ENCODE measurements around the gene PREX1.

DNA sequence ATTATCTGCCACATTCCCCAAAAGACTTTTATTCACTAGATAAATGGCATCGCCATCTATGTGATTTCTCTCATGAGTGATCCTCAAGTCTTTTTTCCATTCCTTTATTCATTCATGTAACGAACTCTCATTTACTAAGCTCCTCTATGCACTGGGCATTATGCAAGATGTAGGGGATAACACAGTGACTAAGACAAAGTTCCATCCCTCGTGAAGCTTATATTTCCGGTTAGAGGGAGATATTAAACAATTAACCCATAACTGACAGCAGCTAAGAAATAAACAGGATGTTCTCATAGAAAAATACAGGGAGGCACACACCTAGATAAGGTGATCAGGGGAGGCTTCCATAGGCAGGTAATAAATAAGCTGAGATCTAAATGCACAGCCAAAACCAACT is 17.2 kb upstream of the PREX1 start:
- TF ChIP-seq TCF7L2 (IDR thresholded peaks at IDR 0.05; ENCODE audit: low read depth, low read length): no peak
- TF ChIP-seq, protein P1, sequence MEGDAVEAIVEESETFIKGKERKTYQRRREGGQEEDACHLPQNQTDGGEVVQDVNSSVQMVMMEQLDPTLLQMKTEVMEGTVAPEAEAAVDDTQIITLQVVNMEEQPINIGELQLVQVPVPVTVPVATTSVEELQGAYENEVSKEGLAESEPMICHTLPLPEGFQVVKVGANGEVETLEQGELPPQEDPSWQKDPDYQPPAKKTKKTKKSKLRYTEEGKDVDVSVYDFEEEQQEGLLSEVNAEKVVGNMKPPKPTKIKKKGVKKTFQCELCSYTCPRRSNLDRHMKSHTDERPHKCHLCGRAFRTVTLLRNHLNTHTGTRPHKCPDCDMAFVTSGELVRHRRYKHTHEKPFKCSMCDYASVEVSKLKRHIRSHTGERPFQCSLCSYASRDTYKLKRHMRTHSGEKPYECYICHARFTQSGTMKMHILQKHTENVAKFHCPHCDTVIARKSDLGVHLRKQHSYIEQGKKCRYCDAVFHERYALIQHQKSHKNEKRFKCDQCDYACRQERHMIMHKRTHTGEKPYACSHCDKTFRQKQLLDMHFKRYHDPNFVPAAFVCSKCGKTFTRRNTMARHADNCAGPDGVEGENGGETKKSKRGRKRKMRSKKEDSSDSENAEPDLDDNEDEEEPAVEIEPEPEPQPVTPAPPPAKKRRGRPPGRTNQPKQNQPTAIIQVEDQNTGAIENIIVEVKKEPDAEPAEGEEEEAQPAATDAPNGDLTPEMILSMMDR (IDR thresholded peaks at IDR 0.05): no peak
- TF ChIP-seq, protein P2, sequence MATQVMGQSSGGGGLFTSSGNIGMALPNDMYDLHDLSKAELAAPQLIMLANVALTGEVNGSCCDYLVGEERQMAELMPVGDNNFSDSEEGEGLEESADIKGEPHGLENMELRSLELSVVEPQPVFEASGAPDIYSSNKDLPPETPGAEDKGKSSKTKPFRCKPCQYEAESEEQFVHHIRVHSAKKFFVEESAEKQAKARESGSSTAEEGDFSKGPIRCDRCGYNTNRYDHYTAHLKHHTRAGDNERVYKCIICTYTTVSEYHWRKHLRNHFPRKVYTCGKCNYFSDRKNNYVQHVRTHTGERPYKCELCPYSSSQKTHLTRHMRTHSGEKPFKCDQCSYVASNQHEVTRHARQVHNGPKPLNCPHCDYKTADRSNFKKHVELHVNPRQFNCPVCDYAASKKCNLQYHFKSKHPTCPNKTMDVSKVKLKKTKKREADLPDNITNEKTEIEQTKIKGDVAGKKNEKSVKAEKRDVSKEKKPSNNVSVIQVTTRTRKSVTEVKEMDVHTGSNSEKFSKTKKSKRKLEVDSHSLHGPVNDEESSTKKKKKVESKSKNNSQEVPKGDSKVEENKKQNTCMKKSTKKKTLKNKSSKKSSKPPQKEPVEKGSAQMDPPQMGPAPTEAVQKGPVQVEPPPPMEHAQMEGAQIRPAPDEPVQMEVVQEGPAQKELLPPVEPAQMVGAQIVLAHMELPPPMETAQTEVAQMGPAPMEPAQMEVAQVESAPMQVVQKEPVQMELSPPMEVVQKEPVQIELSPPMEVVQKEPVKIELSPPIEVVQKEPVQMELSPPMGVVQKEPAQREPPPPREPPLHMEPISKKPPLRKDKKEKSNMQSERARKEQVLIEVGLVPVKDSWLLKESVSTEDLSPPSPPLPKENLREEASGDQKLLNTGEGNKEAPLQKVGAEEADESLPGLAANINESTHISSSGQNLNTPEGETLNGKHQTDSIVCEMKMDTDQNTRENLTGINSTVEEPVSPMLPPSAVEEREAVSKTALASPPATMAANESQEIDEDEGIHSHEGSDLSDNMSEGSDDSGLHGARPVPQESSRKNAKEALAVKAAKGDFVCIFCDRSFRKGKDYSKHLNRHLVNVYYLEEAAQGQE (IDR thresholded peaks at IDR 0.05; ENCODE audit: insufficient read depth in 1 of 2, low read depth in 2 of 2, low read length in 1 of 2): no peak
- no peak for TF ChIP-seq POLR2AphosphoS5 (IDR thresholded peaks at IDR 0.05; ENCODE audit: low read depth, low read length)

Measured in Panc1 (cell line).